GM12892 (cell line): ENCODE results near the gene SLC1A3.

Experiments
- DNase-seq: peaks from one replicate; pipeline ENCODE4 v3.0.0; 2011; ENCODE audit not compliant: insufficient read length
- FAIRE-seq: peaks from 2 replicates; lab custom pipeline; 2011; peaks lifted over from hg19 to GRCh38; lab: Jason Lieb, UNC
- POLR2A ChIP-seq: IDR thresholded peaks from 2 replicates; pipeline ENCODE4 v1.6.1; 2011; ENCODE audit warnings: low read depth, low read length, control low read depth
- POLR2AphosphoS5 ChIP-seq: IDR thresholded peaks from 2 replicates; pipeline ENCODE4 v1.6.1; 2011; ENCODE audit warnings: low read depth, low read length, control low read depth
- TAF1 ChIP-seq: IDR thresholded peaks from 2 replicates; pipeline ENCODE4 v1.6.1; 2011; ENCODE audit warnings: low read depth, mild to moderate bottlenecking, control low read depth, low read length, borderline replicate concordance

The SLC1A3 gene

DNA sequence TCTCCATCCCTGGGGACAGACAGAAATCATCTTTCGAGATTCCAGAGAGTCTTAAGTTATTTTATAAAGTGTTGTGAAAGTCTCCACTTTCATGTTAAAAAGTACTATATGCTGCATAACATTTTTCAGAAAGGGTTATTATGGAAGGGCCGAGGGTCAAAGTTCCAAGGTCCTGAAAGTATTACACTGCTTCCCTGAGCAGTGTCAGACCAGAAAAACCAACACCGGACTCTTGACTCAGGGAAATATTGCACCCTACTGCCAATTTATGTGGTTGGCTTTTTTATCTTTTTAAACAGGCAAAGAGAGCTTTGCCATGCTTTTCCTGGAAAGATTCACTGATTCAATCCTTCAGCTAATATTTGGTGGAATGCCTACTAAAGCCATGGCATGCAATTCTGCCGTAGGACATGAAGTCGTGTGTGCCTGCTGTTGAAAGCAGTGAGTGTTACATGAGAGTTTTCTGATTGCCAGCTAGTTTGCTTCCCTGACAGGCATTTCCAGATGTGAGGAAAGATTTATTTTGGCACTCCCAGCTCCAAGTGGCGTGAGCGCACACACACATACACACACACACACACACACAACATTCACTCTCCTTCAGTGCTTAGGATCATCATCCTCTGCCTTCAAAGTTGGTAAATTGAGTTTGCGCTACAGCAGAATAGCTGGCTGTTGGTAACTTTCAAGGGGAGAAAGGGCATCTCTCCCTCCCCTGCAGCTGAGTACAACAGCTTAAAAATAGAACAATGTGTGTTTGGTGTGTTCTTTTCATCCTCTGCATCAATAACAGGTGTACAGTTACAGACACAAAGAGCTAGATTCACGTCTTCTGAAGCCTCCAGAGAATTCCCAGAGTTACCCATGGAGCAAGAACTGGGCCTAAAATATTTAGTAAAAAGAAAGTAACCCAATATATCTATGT is 45.6 kb downstream of the SLC1A3 start:
- no peak for DNase-seq
- no peak for FAIRE-seq
- TF ChIP-seq POLR2AphosphoS5 = no peak
- no peak for TF ChIP-seq POLR2A
- TF ChIP-seq TAF1 = no peak

DNA sequence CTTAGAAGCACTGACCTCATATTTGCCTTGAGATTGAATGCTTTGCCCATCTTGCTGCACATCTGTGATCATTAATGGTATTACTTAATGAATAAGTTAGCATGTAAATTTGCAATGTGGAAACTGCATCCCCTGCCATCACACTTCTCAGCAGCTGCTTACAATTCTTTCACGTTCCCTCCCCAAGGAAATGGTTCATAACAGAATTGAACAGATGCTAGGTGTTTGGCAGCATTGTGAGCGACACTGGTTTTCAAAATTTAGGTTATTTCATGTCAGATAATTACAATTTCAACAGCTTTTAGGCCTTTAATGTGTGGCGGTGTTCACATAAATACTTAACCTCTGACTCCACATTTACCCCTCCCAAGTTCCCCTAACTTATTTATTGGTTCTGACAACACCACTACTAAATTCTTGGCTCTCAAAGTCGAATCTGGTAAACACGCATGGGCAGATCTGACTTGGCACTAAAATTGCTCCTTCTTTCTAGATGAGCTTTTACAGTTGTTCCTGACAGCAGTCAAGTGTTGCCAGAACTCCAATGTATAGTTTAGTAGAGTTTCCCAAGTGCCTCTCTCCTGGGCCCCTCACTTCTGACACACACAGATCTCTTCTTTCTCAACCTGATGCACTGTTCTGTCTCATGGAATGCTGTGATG is 46.8 kb downstream of the SLC1A3 start:
- TF ChIP-seq POLR2AphosphoS5 (no peak), TAF1 (no peak), POLR2A (no peak)
- FAIRE-seq = no peak

DNA sequence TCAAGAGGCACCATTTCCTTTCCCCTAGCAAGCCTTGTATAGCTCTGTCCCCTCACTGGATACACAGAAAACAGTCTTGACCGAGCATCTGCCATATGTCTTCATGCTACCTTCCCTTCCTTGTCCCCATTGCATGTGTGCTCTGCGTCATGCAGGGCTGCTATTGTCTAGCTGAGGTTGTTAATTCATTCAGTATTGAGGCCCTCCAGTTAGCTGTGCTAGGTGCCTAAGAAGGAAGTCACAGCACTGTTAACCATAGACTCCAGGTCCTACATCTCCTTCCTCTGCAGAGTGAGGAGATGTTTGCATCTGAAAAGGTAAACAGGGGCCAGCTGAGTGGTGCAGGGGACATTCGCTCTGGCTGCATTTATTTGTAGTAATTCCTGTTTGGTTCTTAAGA is 48.2 kb downstream of the SLC1A3 start:
- TF ChIP-seq TAF1 (no peak), POLR2A (no peak), POLR2AphosphoS5 (no peak)
- DNase-seq = no peak
- no peak for FAIRE-seq

More for the DNA sequence above, 46.8 kb downstream of the SLC1A3 start:
- DNase-seq = no peak

DNA sequence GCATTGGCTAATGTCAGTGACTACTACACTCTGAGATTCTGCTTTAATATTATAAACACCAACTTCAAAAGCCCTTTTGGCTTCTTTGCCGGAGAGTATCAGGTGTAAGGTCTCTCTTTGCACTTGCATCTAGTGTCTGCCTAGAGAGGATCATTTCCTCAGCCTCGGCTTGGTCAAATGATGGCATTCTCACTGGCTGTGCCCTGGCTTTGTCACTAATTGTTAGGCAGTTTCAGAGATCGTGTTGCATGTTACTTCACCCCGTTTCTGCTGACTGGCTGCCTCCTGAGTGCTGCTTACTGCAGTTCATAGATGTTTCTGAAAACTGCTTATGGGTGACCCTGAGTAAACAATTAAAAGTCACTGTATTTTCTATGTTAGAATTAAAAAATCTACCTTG is 48.8 kb downstream of the SLC1A3 start:
- FAIRE-seq = no peak
- DNase-seq = no peak
- TF ChIP-seq TAF1 = no peak
- no peak for TF ChIP-seq POLR2A
- TF ChIP-seq POLR2AphosphoS5 = no peak

DNA sequence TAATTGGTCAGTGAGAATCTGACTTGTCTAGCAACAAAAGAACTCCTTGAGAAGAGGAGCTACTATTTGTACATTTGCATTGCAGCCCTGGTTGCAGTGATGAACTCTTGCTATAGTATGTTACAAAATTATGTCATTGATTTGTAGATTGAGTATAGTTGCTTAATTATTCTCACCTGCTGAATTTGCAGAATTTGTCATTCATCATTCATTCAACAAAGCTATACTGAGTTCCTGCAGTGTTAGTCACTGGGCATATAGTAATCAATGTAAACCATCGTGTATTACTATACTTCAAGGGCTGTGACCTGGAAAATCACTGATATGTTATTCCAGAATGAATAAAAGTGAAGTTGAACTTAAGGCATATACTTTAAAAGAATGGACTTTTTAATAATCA is 50.1 kb downstream of the SLC1A3 start:
- FAIRE-seq = no peak
- TF ChIP-seq TAF1 (no peak), POLR2A (no peak), POLR2AphosphoS5 (no peak)
- DNase-seq = no peak

DNA sequence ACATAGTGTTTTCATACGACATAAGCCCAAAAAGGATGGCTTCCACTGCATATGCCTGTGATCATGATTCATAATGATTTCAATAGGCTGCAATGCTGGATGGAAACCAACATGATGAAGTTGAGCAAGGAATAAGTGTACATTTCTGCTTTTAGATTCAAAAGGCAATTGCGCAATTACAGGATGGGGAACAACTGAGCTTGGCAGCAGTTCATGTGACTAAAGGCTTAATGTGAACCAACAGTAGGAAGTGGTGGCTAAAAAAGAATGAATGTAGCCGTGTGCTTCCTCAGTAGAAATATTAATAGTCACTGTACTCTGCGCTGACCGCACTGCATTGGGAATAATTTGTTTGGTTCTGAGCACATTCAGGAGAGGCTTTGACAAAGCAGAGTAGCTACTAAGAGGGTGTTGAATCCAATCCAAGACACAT is 51.2 kb downstream of the SLC1A3 start:
- no peak for FAIRE-seq
- DNase-seq = no peak
- no peak for TF ChIP-seq POLR2A
- no peak for TF ChIP-seq TAF1
- TF ChIP-seq POLR2AphosphoS5 = no peak

DNA sequence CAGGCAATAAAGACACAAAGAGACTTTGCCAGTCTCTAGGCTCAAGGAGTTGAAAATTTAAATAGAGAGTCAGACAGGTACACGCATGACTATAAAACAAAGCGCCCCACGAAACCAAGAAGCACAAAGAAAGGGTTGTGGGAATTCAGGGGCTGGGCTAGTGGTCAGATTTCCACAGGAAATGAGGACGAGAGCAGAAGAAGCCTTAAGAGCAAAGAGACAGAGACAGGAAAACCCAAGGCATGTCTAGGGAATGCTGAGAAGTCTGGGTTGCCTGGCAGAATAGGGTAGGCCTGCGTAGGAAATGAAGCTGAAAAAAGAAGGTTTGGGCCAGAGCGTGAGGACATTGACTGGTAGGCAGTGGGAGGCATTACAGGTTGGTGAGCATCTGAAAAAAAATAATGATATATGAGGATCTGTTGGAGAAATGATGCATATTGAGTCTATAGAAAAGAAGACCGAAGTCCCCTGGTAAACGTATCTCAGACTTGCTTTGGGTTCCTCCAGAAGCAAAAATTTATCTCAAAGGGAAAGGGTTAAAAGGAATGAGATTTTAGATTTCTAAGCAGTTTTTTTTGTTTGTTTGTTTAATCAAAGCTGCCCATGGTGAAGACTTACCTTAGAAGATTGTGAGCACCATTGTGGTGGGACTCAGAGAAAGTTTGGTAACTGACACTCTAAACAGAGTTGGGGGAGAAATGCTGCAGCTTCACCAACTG is 51.8 kb downstream of the SLC1A3 start:
- DNase-seq (no peak), FAIRE-seq (no peak)

DNA sequence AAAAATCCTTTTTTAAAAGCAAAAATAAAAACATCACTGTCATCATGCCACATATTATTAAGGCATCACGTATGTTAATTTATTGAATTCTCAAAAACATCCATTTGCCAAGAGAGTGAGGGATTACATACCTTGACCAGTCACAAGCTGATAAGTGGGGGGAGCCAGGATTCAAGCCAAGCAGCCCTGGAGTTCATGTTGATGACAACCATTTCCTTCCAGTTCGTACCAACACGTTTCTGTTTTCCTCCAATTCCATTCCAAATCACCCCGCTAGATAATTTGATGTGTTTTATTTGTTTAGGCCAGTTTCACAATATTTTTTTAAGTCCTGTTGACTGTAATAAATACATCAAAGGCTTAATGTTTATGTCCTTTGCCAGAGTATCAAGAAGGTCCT is 53.0 kb downstream of the SLC1A3 start:
- no peak for FAIRE-seq
- no peak for DNase-seq
- TF ChIP-seq POLR2AphosphoS5 (no peak), TAF1 (no peak), POLR2A (no peak)

More for the DNA sequence above, 51.8 kb downstream of the SLC1A3 start:
- TF ChIP-seq POLR2A = no peak
- no peak for TF ChIP-seq TAF1
- no peak for TF ChIP-seq POLR2AphosphoS5

DNA sequence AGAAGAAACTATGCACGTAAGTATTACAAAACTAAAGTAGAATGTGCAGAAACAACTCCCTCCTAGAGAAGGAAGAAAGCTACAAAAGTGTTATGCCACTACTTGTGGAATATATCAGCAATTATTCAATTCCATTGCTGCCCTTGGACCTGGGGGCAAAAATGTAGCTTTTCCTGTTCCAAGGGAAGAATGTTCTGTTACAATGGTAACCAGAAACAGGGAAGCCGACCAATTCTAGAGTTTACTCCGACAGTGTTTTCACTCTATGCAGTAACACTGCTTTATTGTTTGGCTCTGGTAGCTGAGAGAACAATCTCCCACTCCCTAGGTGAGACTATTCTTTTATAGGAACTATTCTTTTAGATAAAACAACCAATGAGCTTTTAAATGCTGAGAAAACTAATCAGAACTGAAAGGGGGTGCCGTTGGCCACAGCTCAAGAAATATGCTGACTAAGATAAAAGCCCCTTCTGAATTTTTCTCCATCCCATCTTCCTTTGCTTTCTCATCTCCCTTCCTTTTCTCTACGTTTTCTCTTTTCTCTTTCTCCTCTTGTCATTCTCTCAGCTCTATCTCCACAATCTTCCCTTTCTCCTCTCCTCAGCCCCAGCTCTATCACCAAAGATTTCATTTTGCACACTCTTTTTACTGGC is 54.1 kb downstream of the SLC1A3 start:
- no peak for TF ChIP-seq POLR2AphosphoS5
- no peak for TF ChIP-seq TAF1
- no peak for TF ChIP-seq POLR2A
- DNase-seq (no peak), FAIRE-seq (no peak)

DNA sequence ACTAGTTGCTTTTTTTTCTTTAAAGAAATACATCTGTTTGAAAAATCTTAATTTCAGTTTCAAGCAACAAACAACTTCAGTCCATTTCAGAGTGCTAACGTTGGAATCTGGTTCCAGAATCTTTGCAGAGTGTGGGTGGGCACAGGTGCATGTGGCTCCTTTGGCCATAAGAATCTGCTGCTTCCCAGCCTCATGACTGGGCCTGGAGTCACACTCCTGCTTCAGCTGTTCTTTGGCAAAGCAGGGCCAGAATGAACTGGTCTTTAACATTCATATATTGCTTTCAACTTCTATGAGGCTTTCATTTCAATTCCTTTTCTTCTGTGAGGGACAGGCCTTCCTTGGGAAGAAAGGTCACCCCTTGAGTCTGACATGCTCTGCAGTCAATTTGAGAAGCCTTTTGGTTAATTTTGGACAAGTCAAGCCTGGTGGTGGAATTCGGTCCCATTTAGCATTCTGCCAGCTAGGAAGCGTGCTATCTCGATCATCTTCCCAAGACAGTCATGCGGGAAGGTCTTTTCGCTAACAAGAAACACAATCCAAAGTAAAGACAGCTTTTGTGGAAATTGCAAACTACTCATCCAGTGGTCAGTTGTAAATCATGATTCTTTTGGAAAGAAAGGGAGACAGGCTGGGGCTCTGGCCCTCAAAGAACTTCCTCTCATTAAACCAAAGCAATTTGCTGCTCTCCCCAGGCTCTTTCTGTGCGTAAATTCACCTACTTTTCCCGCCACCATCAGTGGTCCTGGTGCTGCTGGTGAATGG is 55.2 kb downstream of the SLC1A3 start:
- DNase-seq (no peak), FAIRE-seq (no peak)
- TF ChIP-seq POLR2AphosphoS5 (no peak), POLR2A (no peak), TAF1 (no peak)
